HG03103 (cell line): ENCODE measurements around the gene CXADR.
A peak's percentile ranks its signal among the peaks of the same experiment; 100 is the strongest.

ENCODE experiments used
- ATAC-seq: cut with Tn5 transposase; IDR thresholded peaks from one replicate; pipeline ENCODE4 v1.9.1; 2021; ENCODE audit warnings: low read depth; ENCODE audit not compliant: unreplicated experiment

The CXADR gene

DNA sequence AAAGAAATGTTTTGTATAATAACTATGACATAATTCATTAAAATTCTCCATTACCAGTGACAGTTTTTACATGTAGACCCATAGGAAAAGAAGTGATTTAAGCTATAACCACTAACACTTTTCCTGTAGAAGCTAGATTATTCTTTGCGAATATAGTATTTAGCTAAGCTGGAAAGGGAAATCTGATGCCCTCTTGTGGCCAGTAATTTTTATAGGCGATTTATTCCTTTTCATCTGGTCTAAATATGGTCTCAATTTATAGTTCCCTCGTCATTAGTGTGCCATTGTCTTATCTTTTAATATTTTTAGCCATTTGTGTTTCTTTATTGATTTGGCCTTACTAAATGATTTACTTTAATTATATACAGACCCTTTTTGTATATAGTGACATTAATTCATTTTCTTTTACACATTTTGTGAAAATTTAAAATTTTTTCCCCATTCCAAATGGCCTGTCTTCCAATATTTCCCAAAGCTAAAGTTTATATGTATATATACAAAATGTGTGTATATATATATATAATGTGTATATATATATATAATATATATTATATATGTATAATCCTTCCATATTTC lies 73.1 kb downstream of the CXADR start:
- ATAC-seq, result no peak

DNA sequence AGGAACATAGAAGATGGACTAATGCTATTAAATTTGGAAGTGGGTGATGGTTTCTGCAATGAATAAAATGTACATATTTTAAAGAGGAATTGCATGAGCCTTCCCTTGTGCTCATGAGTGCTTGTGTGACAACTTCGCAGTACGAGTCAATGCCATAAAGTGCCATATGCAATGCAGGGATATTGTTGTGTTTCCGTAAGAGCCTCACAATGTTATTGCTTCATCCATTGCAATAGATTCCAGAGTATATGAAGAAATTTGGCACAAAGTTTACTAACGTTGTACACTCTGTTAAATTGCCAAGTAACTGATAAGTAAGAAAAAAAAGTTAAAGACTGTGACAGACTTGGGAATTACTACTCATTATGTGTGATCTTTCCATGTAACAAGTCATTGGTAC lies 77.6 kb downstream of the CXADR start:
- no peak for ATAC-seq

DNA sequence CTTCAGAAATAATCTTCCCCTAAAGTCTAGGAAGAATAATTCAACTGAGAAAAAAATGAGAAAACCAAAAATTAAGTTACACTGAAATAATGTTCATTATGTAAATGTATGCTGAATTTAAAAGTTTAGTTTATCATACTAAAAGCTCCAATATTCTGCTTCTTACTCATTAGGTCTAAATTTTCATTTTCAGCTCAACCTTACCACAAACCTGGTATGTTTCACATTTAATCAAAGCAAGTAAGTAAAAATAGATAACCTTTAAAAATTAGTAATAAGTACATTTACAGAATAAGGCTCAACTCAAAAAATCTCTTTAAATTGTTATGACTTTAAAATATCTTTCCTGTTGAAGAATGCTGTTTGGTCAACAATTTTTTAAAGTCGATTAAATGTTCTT lies 84.8 kb downstream of the CXADR start:
- ATAC-seq, result no peak

DNA sequence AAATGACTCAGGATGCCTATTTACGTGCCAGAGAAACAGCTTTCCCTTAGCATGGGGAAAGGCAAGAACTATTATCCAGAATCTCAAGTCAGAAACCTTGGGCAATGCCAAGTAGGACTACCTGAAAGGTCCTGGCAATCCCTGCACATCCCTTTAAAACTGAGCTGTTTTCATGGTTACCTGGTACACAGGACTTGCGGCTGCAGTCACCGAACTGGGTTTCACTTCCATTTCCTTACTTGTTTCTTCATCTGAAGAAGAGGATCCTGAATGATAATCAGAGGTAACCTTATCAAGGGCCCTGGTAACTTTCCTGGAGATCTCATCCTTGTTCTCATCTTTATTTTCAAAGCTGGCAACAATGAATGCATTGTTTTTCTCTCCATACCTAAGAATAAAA lies 85.6 kb downstream of the CXADR start:
- peak; percentile 77 for ATAC-seq

DNA sequence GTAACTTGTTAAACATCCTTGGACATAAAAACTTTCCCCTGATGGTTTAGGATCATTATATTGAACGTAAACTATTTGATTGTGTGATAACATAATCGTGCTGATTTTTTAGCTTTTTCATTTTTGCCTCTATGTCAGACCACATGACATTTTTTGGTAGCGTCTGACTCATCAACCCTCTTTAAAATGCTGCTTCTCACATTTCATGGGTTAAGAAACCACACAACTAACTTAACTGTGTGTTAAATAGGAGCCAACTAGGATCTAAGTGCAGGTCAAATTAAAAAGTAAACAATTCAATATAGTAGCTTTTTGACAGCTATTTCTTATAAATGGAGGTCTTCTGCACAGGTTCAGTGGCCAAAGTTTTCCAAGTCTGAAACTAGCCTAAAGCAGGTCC lies 90.0 kb downstream of the CXADR start:
- ATAC-seq, result no peak

DNA sequence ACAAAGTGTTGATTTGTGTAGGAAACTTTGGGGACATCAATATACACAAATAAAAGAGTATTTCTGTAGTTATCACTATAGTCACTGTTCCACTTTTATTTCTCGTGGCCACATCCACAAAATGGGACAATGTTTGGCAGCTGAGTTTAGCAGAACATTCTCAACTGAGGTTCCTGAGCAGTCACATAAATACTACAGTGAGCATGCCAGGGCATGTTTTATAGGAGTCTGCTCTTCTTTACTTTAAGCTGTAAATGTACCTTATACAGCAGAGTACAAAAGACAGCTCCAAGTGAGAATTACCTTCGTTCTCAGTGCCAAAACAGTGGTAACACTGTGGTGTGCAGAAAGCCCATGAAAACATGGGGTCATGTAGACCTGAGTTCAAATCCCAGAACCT lies 94.8 kb downstream of the CXADR start:
- ATAC-seq, result no peak

DNA sequence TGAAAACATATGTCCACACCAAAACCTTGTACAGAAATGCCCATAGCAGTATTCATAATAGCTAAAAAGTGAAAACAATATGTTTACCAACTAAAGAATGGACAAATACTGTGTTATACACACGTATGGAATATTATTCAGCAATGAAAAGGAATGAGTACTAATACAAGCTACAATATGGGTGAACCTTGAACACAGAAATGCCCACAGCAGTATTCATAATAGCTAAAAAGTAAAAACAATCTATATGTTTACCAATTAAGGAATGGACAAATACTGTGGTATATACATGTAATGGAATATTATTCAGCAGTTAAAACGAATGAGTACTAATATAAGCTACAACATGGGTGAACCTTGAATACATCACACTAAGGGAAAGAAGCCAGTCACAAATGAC lies 96.8 kb downstream of the CXADR start:
- ATAC-seq, result no peak

DNA sequence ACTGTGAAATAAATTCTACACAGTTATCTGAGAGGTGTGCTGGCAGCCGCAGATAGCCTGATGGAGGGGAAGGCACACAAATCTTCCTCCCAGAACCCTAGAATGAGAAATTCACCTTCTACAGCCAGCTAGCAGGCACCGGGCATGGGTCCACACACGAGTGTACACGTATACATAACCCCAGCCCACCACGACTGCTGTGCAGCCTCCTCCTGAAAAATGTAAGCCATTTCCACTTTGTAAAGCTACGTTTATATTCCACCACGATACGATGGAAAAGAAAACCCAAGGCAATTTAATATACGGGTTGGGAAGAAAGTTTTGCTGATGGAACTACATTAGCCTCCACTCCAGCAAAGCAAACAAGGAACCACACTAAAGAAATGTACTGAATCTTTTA lies 98.1 kb downstream of the CXADR start:
- ATAC-seq, result no peak

DNA sequence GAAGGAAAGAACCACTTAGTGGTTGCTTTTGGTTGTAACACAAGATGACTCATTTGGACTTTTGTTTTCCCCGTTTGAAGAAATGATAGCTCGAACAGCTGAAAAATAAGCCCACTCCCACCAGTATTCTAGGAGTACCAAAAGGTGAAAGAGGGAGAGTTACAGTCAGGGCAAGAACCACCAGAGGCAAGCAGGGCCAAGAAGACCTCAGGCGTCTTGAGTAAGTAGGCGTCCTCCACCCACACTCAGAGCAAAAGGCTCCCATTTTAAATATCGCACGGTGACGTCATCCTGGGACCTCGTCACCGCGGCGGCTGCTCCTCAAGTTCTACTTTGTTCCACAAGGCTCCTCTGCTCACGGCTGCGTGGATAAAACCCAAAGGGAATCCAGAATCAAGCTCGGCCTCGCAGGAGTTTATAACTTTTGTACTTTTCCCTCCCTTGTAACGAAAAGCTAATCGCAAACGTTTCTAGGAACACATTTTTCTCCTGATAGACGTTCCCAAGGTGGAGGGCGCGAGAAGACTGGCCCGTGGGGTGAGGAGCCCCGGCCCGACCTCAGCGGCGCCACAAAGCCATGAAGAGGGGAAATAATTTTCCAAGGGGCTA lies 98.7 kb downstream of the CXADR start:
- peak; percentile 54 for ATAC-seq

DNA sequence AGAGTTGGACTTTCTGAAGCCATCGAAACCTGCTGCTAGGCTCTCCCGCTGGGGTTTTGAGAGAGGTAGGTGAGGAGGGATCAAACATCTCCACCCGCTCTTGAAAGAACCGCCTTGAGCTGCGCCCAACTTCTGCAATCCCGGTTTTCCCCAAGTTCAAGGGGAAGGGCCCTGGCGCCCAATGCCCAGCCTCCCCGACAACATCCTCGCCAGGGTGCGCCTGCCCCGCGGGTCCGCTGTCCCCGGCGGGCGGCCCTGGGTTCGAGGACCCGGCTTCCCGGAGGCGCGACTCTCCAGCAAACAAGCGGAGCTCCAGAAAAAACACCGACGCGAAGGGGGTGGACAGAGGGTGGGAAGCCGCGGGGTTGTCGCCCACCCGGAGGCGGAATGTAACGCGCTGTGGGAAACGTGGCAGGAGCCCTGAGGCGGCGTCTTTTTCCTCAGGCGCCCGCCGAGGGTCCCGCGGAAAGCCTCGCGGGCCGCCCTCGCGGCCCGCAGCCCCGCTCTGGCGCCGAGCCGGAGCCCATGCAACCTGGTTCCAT lies 99.3 kb downstream of the CXADR start:
- ATAC-seq, result no peak

DNA sequence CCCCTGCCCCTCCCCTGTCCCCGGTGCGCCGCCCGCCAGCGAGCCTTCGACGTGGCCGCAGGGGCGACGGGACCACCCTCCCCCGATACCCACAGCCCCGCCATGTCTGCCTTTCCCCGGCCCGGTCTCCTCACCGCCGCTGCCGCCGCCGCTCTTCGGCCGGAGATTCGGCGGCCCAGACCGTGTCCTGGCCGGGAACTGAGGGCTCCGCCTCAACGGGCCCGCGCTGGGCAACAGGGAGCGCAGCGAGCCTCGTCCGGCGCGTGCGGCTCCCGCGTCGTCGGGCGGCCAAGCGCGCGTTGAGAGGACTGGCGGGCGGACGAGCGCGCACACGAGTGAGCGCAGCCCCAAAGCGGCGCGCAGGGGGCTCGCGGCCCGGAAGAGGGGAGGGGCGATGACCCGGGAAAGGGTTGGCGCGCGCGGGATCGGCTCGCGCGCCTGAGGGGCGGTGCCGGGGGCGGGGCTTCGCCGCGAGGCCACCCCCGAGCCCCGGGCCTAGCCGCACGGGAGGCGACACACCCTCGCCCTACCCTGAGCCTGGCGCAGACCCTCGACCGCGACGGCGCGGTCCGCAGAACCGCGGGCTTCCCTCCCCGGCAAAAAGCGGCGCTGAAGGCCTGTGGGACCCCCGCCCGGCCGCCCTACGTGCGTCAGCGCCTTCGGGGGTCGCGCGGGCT lies 99.9 kb downstream of the CXADR start, which contains the start of gene BTG3:
Gene BTG3 (minus strand): TSS at position 337 of the 677 bp plus-strand sequence. CDS start 3,757 bp downstream, outside the sequence.
- ATAC-seq, result peak; percentile 72

DNA sequence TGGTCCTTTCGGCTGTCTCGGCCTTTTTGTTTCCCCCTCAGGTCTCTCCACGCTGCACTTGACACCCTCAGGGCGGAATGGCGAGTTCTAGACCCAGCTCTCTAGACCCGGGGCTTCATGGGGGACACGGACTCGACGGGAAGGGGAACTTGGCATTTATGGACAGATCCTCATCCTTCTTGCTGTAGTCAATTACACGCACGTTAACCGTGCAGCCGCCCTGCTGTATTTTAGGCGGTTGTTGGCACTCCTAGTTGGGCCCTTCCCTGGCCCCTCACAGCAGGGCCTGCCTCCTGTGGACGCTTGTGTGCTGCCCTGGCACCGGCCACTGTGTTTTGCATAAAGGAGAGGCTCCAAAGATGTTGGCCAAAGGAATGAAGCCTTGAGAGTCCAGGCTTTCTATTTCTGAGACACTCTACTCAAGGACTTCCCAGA lies 100.4 kb downstream of the CXADR start:
- ATAC-seq, result no peak

DNA sequence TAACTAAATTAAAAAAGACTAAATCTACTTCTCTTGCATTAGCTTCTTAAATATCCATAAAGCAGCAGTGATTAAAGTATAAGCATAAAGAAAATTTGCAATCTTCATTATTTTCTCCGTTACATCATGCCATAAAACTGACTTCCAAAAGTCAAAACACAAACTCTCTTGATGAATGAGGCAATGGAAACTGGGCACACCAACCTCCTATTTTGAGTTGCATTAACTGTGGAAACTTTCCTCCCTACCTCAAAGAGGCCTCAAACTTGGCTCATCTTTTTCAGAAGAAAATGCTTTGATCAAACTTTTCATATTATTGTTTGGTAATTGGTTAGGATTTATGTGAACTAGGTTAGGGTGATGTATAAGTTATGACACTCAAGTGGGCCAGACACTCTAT lies 104.0 kb downstream of the CXADR start:
- ATAC-seq, result no peak

DNA sequence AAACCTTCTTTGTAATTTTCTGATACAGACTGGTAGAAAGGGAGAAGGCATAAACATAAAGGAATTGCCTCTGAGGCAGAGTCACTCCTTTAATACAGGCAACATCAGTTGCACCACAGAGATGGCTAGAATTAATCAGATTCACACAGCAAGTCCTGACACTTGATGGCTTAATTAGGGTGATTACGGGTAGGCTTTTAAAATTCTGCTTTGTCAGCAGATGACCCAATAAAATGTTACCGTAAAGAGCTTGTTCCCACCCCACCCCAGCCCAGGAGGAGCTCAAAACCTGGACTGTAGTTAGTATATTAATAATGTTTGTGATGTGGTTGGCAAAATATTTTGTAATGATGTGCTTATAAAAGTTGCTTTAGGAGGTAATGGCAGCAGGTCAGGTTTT lies 109.2 kb downstream of the CXADR start:
- ATAC-seq, result no peak

DNA sequence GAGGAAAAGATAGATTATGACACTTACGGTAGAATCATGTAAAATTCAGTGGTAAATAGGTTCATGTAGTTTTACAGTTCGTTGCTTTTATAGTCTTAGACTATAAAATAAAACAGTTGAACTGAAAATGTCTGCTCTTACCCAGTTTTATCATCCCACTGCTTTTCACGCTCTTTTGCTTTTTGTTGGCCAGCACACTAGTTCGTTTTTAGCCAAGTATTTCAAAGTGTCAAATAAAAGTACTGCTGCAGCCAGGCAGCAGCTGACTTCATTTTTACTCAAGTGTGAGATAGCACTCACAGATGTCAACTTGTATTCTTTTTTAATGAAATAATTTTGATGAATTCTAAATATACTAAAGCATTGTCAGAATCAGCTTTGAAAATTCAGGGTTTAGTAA lies 118.4 kb downstream of the CXADR start:
- no peak for ATAC-seq

DNA sequence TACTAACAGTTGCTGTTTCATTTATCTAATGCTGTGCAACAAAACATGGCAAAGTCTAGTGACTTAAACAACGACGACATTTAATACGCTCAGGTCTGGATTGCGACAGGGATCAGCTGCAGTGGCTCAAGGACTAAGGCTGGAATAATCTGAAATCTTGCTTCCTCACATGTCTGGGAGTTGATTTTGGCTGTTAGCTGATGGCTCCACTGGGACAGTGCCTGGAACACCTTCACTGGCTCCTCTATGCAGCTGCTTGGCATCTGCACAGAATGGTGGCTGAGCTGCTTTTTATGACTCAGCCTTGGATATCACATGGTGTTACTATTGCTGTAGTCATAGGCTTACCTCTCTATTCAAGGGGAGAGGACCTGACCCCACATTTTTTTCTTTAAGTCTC lies 123.9 kb downstream of the CXADR start:
- no peak for ATAC-seq

DNA sequence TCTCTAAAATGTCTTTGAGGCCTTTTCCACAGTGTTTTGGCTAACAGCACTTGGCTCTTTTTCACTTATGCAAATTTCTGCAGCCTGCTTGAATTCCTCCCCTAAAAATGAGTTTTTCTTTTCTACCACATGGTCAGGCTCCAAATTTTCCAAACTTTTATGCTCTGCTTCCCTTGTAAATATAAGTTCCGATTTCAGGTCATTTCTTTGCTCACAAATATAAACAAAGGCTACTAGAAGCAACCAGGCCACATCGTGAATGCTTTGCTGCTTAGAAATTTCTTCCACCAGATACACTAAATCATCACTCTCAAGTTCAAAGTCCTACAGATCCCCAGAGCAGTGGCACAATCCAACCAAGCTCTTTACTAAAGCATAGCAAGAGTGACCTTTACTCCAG lies 128.0 kb downstream of the CXADR start:
- no peak for ATAC-seq
